IMR-90 (cell line): Measurements from ENCODE around the gene CCL14. TPM values are rescaled to one million over a fixed set of nuclear protein-coding genes. Genes with fewer than 3 reads are reported as not detected.

Source experiments
- ATAC-seq: fragments of 200-7000 bp; cut with Tn5 transposase; 2 replicates; pipeline ENCODE4 v1.9.1; 2020; ENCODE audit warnings: low read depth, mild to moderate bottlenecking, moderate library complexity
- BruUV-seq: library from RNA; stranded (reverse); fragments of 400-500 nt; replicated peaks from 2 replicates; lab custom pipeline; 2021; lab: Mats Ljungman, UMichigan
- CTCF ChIA-PET: fragments of 300-600 bp; formaldehyde crosslinking; extraction: SDS; loops from one replicate; lab custom pipeline; 2021; ENCODE audit warnings: antibody characterized with exemption; lab: Yijun Ruan, JAX
- POLR2A ChIA-PET: fragments of 300-600 bp; sonication (Branson Sonifier 250); formaldehyde crosslinking; loops from one replicate; lab custom pipeline; 2022; ENCODE audit warnings: antibody characterized with exemption; ENCODE audit not compliant: unreplicated experiment; lab: Charles Lee
- DNase-seq: peaks from one replicate; pipeline ENCODE4 v3.0.0; 2013
- H2AFZ ChIP-seq: replicated peaks from 2 replicates; pipeline ENCODE3; 2013; ENCODE audit warnings: low read length, mild to moderate bottlenecking; ENCODE audit not compliant: poor library complexity
- H2AK5ac ChIP-seq: 2 replicates; pipeline ENCODE4 v1.6.1; 2013; ENCODE audit warnings: low read depth, low read length, inconsistent platforms
- H2AK9ac ChIP-seq: replicated peaks from 2 replicates; pipeline ENCODE3; 2013; ENCODE audit warnings: mild to moderate bottlenecking, low read depth, low read length, moderate library complexity; ENCODE audit not compliant: poor library complexity
- H2BK120ac ChIP-seq: 2 replicates; pipeline ENCODE4 v1.6.1; 2013; ENCODE audit warnings: low read depth, low read length, inconsistent platforms
- H2BK15ac ChIP-seq: 3 replicates; pipeline ENCODE4 v1.6.1; 2013; ENCODE audit warnings: low read depth, low read length, inconsistent platforms
- H2BK20ac ChIP-seq: 2 replicates; pipeline ENCODE4 v1.6.1; 2013; ENCODE audit warnings: low read depth, mild to moderate bottlenecking, inconsistent platforms, low read length, moderate library complexity
- H2BK5ac ChIP-seq: 2 replicates; pipeline ENCODE4 v1.6.1; 2013; ENCODE audit warnings: mild to moderate bottlenecking, low read depth, low read length, inconsistent platforms; ENCODE audit not compliant: poor library complexity, severe bottlenecking
- H3K14ac ChIP-seq: replicated peaks from 2 replicates; pipeline ENCODE4 v1.6.1; 2013; ENCODE audit warnings: low read depth, low read length, inconsistent platforms
- H3K18ac ChIP-seq: 2 replicates; pipeline ENCODE4 v1.6.1; 2013; ENCODE audit warnings: low read depth, low read length, control low read depth
- H3K23ac ChIP-seq: 2 replicates; pipeline ENCODE4 v1.6.1; 2013; ENCODE audit warnings: low read depth, low read length, inconsistent platforms
- H3K27ac ChIP-seq: 2 replicates; pipeline ENCODE4 v1.5.1; 2013; ENCODE audit warnings: mild to moderate bottlenecking, control low read depth, low read length; ENCODE audit not compliant: insufficient read depth
- H3K27me3 ChIP-seq: 2 replicates; pipeline ENCODE4 v1.6.1; 2013; ENCODE audit warnings: low read length; ENCODE audit not compliant: control insufficient read depth, insufficient read depth
- H3K36me3 ChIP-seq: 2 replicates; pipeline ENCODE4 v1.6.1; 2013; ENCODE audit warnings: low read length, mixed read lengths; ENCODE audit not compliant: control insufficient read depth, insufficient read depth
- H3K4ac ChIP-seq: 2 replicates; pipeline ENCODE4 v1.6.1; 2013; ENCODE audit warnings: low read depth, low read length, inconsistent platforms
- H3K4me1 ChIP-seq: 2 replicates; pipeline ENCODE4 v1.6.1; 2013; ENCODE audit warnings: low read length, mixed read lengths; ENCODE audit not compliant: control insufficient read depth, insufficient read depth
- H3K4me2 ChIP-seq: 2 replicates; pipeline ENCODE4 v1.6.1; 2013; ENCODE audit warnings: low read depth, mild to moderate bottlenecking, control low read depth, low read length, moderate library complexity
- H3K4me3 ChIP-seq: 2 replicates; pipeline ENCODE4 v1.5.1; 2013; ENCODE audit warnings: low read depth, mild to moderate bottlenecking, control low read depth, low read length, moderate library complexity; ENCODE audit not compliant: insufficient read depth
- H3K56ac ChIP-seq: 2 replicates; pipeline ENCODE4 v1.6.1; 2013; ENCODE audit warnings: low read length, inconsistent platforms; ENCODE audit not compliant: insufficient read depth; ENCODE audit errors: extremely low read depth
- H3K79me1 ChIP-seq, 2 experiments: 2 replicates each; pipeline ENCODE4 v1.6.1; 2013; ENCODE audit warnings: low read length in 2 of 2, inconsistent platforms in 1 of 2, low read depth in 1 of 2
- H3K9ac ChIP-seq: 2 replicates; pipeline ENCODE4 v1.6.1; 2013; ENCODE audit warnings: low read depth, low read length, control low read depth
- H3K9me1 ChIP-seq: 2 replicates; pipeline ENCODE4 v1.6.1; 2013; ENCODE audit warnings: low read length, inconsistent platforms; ENCODE audit not compliant: insufficient read depth
- H3K9me3 ChIP-seq: 2 replicates; pipeline ENCODE4 v1.6.1; 2013; ENCODE audit warnings: low read length; ENCODE audit not compliant: control insufficient read depth, insufficient read depth
- H4K20me1 ChIP-seq: 2 replicates; pipeline ENCODE4 v1.6.1; 2013; ENCODE audit warnings: low read length, inconsistent platforms; ENCODE audit not compliant: insufficient read depth
- H4K5ac ChIP-seq: 2 replicates; pipeline ENCODE4 v1.6.1; 2013; ENCODE audit warnings: mild to moderate bottlenecking, low read depth, low read length, control low read depth
- H4K8ac ChIP-seq, 2 experiments: 2 replicates each; pipeline ENCODE4 v1.6.1; 2013; ENCODE audit warnings: low read depth in 2 of 2, low read length in 2 of 2, control low read depth in 1 of 2, inconsistent platforms in 1 of 2
- H4K91ac ChIP-seq: 2 replicates; pipeline ENCODE4 v1.6.1; 2013; ENCODE audit warnings: low read depth, low read length, inconsistent platforms; ENCODE audit not compliant: insufficient read depth
- CHD1 ChIP-seq: IDR thresholded peaks from 2 replicates; pipeline ENCODE4 v1.6.1; 2012; ENCODE audit warnings: low read depth, low read length, improper control_type of control experiment
- CTCF ChIP-seq: conservative IDR thresholded peaks from 2 replicates; pipeline ENCODE4 v1.5.1; 2012; ENCODE audit warnings: mild to moderate bottlenecking, low read depth, low read length, improper control_type of control experiment
- FOS ChIP-seq: fragments of 150-350 bp; IDR thresholded peaks from 2 replicates; pipeline ENCODE4 v1.6.1; 2016; ENCODE audit warnings: low read depth, low read length
- MAZ ChIP-seq: IDR thresholded peaks from 2 replicates; pipeline ENCODE4 v1.6.1; 2012; ENCODE audit warnings: low read depth, mild to moderate bottlenecking, low read length, improper control_type of control experiment, moderate library complexity, borderline replicate concordance
- NFE2L2 ChIP-seq: fragments of 150-350 bp; IDR thresholded peaks from 2 replicates; pipeline ENCODE4 v1.6.1; 2016; ENCODE audit warnings: low read depth, mild to moderate bottlenecking, low read length
- POLR2A ChIP-seq: IDR thresholded peaks from 2 replicates; pipeline ENCODE4 v1.6.1; 2012; ENCODE audit warnings: mild to moderate bottlenecking, low read depth, low read length
- RAD21 ChIP-seq: IDR thresholded peaks from 2 replicates; pipeline ENCODE4 v1.6.1; 2012; ENCODE audit warnings: low read length, improper control_type of control experiment
- RFX5 ChIP-seq: IDR thresholded peaks from 2 replicates; pipeline ENCODE4 v1.8.0; 2012; ENCODE audit warnings: low read depth, mild to moderate bottlenecking, low read length, moderate library complexity
- SMC3 ChIP-seq: fragments of 150-350 bp; IDR thresholded peaks from 2 replicates; pipeline ENCODE4 v1.6.1; 2016; ENCODE audit warnings: low read depth, mild to moderate bottlenecking, antibody characterized with exemption, low read length, moderate library complexity
- dilution Hi-C: fragments of 300-500 bp; cut with HindIII; formaldehyde crosslinking; loops from one replicate; pipeline ENCODE4 v1.14.3; 2018; ENCODE audit warnings: low sequenced_read_pairs; ENCODE audit not compliant: unreplicated experiment
- in situ Hi-C: fragments of 300-500 bp; cut with MboI; formaldehyde crosslinking; loops from 3 replicates; pipeline ENCODE4 v1.14.3; 2019; ENCODE audit warnings: low sequenced_read_pairs, inconsistent platforms, mixed read lengths
- intact Hi-C: fragments of 100-400 bp; cut with micrococcal nuclease; formaldehyde crosslinking; loops from 2 replicates; pipeline ENCODE4 v1.10.0; 2022
- polyA plus RNA-seq, 3 experiments: library from polyadenylated mRNA; depleted of rRNA; stranded (reverse); fragments of >200 nt; gene quantifications; 2 replicates each; pipeline ENCODE4 v1.2.3, GENCODE V29; 2012; ENCODE audit warnings: low replicate concordance in 1 of 3
- total RNA-seq: library from RNA; depleted of rRNA; stranded (reverse); fragments of >200 nt; gene quantifications from 2 replicates; pipeline ENCODE4 v1.2.3, GENCODE V29; 2012

Gene CCL14
- total and polyA plus RNA-seq, 2 of the 4 experiments (the other 2 are of a cell fraction): not detected

GRCh38 chr17:35988164-35988563 is 1.6 kb upstream of the CCL14 start:
- ATAC-seq (no peak), DNase-seq (no peak)
- Histone ChIP-seq H4K5ac (no peak overlapping the region), H3K14ac (no peak overlapping the region), H3K27ac (no peak overlapping the region), H3K56ac (no peak overlapping the region), H3K36me3 (no peaks in the 10 kb centered on the region), H2AK9ac (no peak overlapping the region), H2BK15ac (no peak overlapping the region), H2AK5ac (no peak overlapping the region), H3K4me3 (no peak overlapping the region), H3K9me1 (no peaks in the 10 kb centered on the region), H2BK120ac (no peak overlapping the region), H3K4ac (no peak overlapping the region), H3K9me3 (no peaks in the 10 kb centered on the region), H3K27me3 (no peaks in the 10 kb centered on the region; the same call in 1 of the 2 replicates), H3K4me2 (no peak overlapping the region), H2AFZ (no peak overlapping the region), H3K23ac (no peak overlapping the region), H3K4me1 (no peaks in the 10 kb centered on the region), H2BK20ac (no peak overlapping the region), H3K18ac (no peak overlapping the region), H4K91ac (no peak overlapping the region), H4K20me1 (no peaks in the 10 kb centered on the region), H3K9ac (no peak overlapping the region), H4K8ac (no peak overlapping the region), H3K79me1 (no peaks in the 10 kb centered on the region), H2BK5ac (no peak overlapping the region)
- ChIA-PET CTCF (no interaction called here), POLR2A (no interaction called here)
- no TSS peak for BruUV-seq
- in situ Hi-C loops: no loop called here
- intact Hi-C loops: no loop called here
- no peak for TF ChIP-seq RFX5
- no peak for TF ChIP-seq FOS
- TF ChIP-seq RAD21: no peak
- no peak for TF ChIP-seq MAZ
- TF ChIP-seq CHD1: no peak
- no peak for TF ChIP-seq CTCF
- no peak for TF ChIP-seq SMC3
- no peak for TF ChIP-seq NFE2L2
- no peak for TF ChIP-seq POLR2A
- dilution Hi-C loops: no loop called here
